DOHH2 (cell line): ENCODE data around the gene GP9.

Source experiments
- EZH2phosphoT487 ChIP-seq: fragments of 200-600 bp; sonication (generic); IDR thresholded peaks from 2 replicates; pipeline ENCODE4 v1.6.1; 2017; ENCODE audit warnings: borderline replicate concordance, mild to moderate bottlenecking, antibody characterized with exemption, low read length, moderate library complexity, mixed read lengths
- TF ChIP-seq, protein P1 (sequence below): fragments of 200-600 bp; sonication (generic); IDR thresholded peaks from one replicate; pipeline ENCODE4 v1.5.1; 2014; ENCODE audit warnings: antibody characterized with exemption, mild to moderate bottlenecking, low read depth, low read length; ENCODE audit not compliant: poor library complexity, severe bottlenecking

DNA sequence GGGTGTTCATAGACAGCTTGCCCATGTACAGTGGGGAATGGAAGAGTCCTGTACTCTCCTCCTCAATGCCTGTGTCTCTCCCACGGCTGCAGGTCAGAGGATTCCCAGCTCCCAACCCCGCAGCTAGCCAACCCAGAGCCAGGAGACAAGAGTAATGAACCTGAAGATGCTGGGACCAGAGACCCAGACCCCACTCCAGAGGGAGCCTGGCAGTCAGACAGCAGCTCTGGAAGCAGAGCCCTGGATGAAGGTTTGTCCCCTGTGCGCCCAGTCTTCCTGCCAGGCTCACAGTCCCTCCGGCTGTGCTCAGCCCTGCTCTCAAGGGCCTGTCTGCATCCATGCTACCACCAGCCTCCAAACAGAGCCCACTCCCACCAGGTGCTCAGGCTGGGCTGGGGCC, 30.0 kb upstream of the GP9 start:
- TF ChIP-seq, protein P1, sequence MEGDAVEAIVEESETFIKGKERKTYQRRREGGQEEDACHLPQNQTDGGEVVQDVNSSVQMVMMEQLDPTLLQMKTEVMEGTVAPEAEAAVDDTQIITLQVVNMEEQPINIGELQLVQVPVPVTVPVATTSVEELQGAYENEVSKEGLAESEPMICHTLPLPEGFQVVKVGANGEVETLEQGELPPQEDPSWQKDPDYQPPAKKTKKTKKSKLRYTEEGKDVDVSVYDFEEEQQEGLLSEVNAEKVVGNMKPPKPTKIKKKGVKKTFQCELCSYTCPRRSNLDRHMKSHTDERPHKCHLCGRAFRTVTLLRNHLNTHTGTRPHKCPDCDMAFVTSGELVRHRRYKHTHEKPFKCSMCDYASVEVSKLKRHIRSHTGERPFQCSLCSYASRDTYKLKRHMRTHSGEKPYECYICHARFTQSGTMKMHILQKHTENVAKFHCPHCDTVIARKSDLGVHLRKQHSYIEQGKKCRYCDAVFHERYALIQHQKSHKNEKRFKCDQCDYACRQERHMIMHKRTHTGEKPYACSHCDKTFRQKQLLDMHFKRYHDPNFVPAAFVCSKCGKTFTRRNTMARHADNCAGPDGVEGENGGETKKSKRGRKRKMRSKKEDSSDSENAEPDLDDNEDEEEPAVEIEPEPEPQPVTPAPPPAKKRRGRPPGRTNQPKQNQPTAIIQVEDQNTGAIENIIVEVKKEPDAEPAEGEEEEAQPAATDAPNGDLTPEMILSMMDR, result no peak
- TF ChIP-seq EZH2phosphoT487, result no peak
